Lung microvascular endothelial cell (primary cell): Measurements from ENCODE around the gene MYOZ2. TPM values are rescaled to one million over a fixed set of nuclear protein-coding genes. Genes with fewer than 3 reads are reported as not detected.

Experiments used
- DNase-seq, 2 donors: peaks; one replicate each; pipeline versions ENCODE4 v3.0.0 to v3.0.0-alpha.2; 2010; ENCODE audit warnings: low read depth in 2 of 2
- total RNA-seq: library from RNA; depleted of rRNA; stranded (reverse); fragments of >200 nt; gene quantifications from 2 replicates; pipeline ENCODE4 v1.2.1, GENCODE V29; 2014

The MYOZ2 gene
- total RNA-seq, 1 donor from 2014 or later, result not detected

DNA sequence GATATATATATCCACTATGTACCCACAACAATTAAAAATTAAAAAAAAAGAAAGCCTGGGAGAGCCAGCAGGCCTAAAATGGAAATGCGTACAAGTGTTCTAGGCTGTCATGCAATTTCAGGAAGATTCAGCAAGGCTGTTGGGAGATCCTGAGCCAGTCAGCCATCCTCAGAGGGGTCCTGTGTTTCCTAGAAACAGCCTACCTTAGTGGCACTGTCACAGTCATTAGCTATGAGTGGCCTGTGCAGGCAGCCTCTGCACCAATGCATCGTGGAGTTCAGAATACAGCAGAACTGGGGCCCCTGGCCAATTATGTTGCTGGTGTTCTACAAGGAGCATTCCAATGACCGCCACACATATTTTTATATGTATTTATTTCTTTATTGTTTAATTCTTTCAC is 55.9 kb downstream of the MYOZ2 start:
- DNase-seq, result no peak

GRCh38 chr4:119197772-119198212 is 62.2 kb downstream of the MYOZ2 start:
- no peak for DNase-seq

- DNase-seq, result no peak
Measured at GRCh38 chr4:119204916-119205315, 69.3 kb downstream of the MYOZ2 start.

DNA sequence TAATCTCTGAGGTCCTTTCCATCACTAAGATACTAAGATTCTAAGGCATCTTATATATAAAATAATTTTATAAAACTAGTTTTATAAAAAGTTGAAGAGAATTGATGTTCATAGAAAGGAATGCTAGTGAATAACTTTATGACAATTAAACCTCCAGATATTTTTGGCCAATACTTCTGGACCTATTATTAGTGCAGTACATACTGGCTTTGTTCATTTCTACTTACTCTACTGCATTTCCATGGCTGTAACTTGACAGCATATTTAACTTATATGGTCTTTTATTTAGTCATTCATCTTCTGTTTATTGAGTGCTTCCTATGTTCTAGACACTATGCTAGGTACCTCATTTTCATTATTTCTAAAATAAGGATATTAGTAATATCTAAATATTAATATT is 70.1 kb downstream of the MYOZ2 start:
- DNase-seq, result no peak

- no peak for DNase-seq
Measured at GRCh38 chr4:119206178-119206577, 70.5 kb downstream of the MYOZ2 start.

- peak in 1 of 2 donors; percentile 49 for DNase-seq
Measured at GRCh38 chr4:119207051-119207450, 71.4 kb downstream of the MYOZ2 start.

GRCh38 chr4:119209077-119209476 is 73.4 kb downstream of the MYOZ2 start:
- DNase-seq, result peak in 1 of 2 donors; percentile 91

DNA sequence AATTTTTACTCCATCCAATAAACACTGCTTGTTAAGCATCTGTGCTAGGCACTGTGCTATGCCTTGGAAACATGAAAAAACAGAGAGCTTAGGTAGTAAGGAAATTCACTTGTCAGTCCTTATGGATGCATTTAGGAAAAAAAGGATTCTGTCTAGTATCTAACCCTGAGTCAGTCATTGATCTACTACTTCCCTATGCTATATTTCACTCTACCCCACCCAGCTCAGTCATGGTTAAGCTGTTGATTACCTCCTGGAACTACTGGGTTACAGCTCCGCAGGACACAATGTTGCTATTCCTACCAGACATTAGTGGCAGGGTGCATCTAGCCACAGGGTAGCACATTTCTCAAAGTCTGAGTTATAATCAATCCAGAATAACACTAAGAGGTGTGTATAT is 74.0 kb downstream of the MYOZ2 start:
- no peak for DNase-seq

GRCh38 chr4:119210775-119211174 is 75.1 kb downstream of the MYOZ2 start:
- peak in 1 of 2 donors; percentile 58 for DNase-seq

DNA sequence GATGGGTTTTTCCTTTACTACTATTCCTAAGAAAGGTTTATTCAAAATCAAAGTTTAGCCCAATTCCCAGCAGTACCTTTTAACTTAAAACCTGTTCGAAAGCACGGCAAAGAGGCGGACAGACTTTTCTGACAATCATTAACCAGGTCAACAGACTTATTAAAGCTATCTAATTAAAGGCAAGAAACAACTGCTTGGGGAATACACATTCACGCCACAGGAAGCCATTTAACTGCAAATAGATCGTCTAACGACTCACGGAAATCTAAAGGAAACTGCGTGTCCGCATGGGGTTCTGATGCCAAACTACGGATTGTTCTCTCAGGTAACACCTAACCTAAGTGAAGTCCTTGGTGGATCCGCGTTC is 76.2 kb downstream of the MYOZ2 start:
- DNase-seq, result no peak

DNA sequence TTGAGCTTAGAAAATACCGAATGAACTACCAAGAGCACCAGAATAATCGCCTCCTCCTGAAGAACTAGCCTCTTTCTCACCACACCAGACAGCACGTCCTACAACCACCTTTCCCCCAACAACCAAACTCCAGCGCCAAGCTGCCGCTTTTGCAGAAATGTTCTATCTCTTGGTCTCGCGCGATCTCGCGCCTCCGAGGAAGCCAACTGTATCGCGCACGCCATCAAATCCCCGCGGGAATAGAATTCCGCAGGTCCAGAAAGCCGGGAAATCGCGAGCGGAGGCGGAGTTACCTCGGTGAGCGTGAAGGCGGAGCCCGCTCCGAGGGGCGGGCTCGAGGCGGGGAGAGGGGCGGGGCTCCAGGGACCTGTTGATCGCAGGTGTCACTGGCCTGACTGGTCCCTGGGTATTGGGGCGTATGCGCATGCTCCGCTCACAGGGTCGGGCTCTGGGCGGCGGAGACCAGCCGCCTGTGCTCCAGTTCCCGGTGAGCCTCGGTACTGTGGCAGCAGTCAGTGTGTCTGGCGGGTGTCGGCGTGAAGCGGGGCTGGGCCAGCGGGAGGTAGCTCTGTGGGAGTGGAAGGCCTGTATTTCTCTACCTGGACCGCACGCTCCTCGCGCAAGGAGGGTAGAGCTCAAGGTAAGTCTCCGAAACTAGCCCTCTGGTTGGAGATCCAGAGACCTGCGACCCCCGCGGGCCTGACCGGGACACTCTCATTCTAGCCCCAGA is 76.8 kb downstream of the MYOZ2 start, which contains the start of gene USP53:
USP53 (plus strand) TSS at position 480 of the 730 bp plus-strand sequence. CDS start 27,047 bp downstream, outside the sequence.
- DNase-seq, result peak; percentile 98 to 99

- DNase-seq, result peak; percentile 81 to 96
Measured at GRCh38 chr4:119212964-119213606, 77.5 kb downstream of the MYOZ2 start.

GRCh38 chr4:119218093-119218492 is 82.5 kb downstream of the MYOZ2 start:
- no peak for DNase-seq

GRCh38 chr4:119221412-119221811 is 85.8 kb downstream of the MYOZ2 start:
- no peak for DNase-seq

DNA sequence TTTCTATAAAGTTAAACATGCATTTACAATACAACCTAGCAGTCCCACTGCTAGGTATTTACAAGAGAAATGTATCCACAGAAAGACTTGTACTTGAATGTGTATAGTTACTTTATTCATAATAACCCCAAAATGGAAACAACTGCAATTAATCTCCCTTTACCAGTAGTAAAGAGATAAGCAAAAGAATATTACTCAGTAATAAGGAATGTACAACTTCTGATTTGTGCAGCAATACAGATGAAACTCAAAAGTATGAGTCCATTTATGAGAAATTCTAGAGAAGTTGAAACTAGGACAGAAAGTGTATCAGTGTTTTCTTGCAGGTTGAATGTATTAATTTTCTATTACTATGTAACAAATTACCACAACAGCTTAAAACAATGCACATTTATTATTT is 92.1 kb downstream of the MYOZ2 start:
- DNase-seq, result no peak

DNA sequence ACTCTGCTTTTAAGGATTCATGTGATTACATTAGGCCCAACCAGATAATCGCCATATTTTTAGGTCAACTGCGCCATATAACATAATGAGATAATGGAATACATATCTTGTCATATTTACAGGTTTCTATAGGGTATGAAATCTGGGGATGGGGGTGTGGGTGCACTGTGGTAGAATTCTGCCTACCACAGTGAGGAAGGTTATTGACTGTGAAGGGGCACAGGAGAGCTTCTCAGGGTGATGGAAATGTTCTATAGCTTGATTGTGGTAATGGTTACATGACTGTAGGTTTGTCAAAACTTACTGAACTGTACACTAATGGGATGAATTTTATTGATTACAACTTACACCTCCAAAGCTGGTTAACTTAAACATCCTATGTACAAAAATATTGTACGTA is 92.8 kb downstream of the MYOZ2 start:
- DNase-seq, result no peak

DNA sequence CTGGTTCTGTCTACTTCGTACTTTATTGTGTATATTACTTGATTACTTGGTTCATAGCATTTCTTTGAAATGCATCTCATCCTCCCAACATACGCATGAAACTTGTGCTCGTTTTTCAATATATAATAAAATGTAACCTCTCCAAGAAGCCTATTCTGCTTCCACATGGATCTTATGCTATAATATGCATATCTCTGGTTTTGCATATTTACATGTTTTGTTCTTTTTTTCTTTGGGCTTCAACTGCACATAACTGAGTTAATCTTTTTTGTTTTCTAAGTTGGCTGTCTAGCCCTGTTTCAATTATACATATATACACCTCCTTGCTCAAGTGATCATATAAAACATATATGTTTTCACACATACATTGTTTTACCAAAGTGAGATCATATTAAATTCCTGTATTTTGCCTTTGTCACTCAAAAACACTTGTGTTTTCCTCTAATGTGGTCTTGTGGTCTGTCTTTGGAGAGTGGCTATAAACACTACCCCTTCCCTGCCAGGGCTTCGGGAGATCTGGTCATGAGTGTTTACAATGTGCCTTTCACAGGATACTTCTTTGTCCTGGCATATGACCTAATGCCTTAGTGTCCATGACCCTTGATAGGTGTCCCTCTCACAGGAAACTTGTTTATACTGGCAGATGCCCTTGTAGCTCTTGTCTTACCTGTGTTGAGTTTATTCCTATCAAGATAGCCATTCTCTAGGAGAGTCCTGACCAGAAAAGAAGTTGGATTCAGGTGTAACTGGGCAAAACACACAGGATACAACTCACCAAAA is 94.5 kb downstream of the MYOZ2 start:
- no peak for DNase-seq

DNA sequence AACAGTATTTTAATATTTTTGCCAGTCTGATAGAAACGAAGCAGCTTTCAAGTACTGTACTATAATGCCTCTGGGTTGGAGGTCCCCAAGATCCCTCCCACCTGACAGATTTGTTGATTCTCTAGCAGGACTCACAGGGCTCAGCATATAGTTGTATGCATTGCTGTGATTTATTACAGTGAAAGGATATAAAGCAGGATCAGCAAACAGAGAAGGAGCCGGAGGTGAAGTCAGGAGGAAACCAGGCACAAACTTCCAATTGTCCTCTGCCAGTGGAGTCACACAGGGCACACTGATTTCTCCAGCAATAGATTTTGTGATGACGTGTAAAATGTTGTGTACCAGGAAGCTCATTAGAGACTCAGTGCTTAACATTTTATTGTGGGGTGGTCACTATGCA is 95.9 kb downstream of the MYOZ2 start:
- peak; percentile 20 to 36 for DNase-seq

DNA sequence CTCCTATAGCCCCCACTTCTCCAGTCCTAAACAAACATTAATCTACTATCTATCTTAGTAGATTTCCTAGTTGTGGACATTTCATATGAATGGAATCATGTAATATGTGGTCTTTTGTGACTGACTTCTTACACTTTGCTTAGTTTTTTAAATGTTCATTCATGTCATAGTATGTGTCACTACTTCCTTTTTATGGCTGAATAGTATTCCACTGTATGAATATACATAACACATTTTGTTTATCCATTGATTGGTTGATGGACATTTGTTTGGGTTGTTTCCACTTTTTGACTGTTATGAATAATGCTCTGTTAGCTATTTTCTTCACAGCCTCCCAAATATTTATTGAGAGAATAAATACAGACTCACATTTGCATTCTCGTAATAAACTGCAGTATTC is 96.7 kb downstream of the MYOZ2 start:
- no peak for DNase-seq

DNA sequence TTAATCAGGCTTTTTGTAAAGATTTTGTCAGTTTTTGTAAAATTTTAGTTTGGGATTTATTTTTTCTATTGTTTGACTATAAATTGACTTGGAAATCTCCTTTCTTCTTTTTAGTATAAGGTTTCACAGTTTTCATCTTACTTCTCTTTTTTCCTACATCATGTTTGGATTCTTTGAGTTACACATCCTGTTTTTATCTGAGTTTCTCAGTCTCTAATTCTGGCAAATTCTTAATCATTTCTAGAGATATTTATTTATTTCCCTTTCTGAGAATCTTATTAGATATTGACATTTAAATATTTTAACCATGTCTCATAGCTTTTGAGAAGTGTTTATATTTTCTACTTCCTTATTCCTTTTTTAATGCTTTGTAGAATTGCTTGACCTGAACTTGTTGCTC is 97.6 kb downstream of the MYOZ2 start:
- no peak for DNase-seq

DNA sequence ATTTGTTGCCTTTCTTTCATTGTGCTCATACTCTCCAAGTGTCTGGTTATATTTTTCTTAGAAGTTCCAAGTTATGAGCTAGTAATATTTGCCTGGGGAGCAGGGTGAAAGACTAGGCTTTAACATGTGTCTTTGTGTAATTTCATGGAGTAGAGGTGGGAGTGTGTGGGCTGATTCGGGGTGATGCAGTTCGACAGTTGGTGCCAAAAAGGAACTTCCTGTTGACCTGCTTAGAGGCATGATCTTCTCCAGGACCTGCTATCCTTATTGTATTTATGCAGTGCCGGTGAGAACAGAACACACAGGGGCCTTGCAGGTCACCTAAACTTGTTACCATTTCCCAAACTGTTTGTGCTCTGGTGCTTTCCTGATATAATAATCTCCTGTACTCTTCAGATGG is 98.1 kb downstream of the MYOZ2 start:
- DNase-seq, result peak; percentile 55 to 65

- DNase-seq, result no peak
Measured at GRCh38 chr4:119237201-119237600, 101.6 kb downstream of the MYOZ2 start.
